ENCODE results near the gene JAKMIP2. TPM values are rescaled to one million over a fixed set of nuclear protein-coding genes. Genes with fewer than 3 reads are reported as not detected.

Gene JAKMIP2
- total RNA-seq, 1 experiment from 2014 or later = 6.4 TPM

GRCh38 chr5:147690595-147690994, 91.9 kb downstream of the JAKMIP2 start:
- no peaks in the 10 kb centered on the region for H3K9me3 Mint-ChIP-seq
- peaks cover 0 to 4% (median 3%) of the 10 kb centered on the region in 3 experiments; a peak in 2 of 7 replicates for H3K36me3 Mint-ChIP-seq (ENCODE audit: insufficient read depth in 1 of 3, low read depth in 3 of 3)
- Histone ChIP-seq H3K27me3 (ENCODE audit: insufficient read depth, low read length) (no peaks in the 10 kb centered on the region), H2AK5ac (ENCODE audit: insufficient read length, low read length) (no peak overlapping the region), H4K91ac (ENCODE audit: insufficient read length, low read depth, low read length) (no peak overlapping the region), H2BK12ac (ENCODE audit: insufficient read length, low read depth, low read length) (no peak overlapping the region), H2AFZ (ENCODE audit: low read length) (no peak overlapping the region), H3K4ac (ENCODE audit: low read depth, low read length) (no peak overlapping the region), H3T11ph (ENCODE audit: low read length) (no peak overlapping the region), H2BK15ac (ENCODE audit: low read depth, low read length) (no peak overlapping the region), H4K8ac (replicated peaks; ENCODE audit: insufficient read length, low read depth, low read length) (no peak overlapping the region), H2BK20ac (ENCODE audit: low read depth, low read length, poor library complexity, severe bottlenecking) (no peak overlapping the region), H3K79me2 (ENCODE audit: insufficient read depth, low read length) (no peaks in the 10 kb centered on the region), H4K20me1 (ENCODE audit: control insufficient read depth, insufficient read depth, insufficient read length) (no peaks in the 10 kb centered on the region), H3K14ac (ENCODE audit: insufficient read depth, low read length) (no peak overlapping the region), H3K27ac (ENCODE audit: insufficient read length, low read depth, low read length) (no peak overlapping the region), H3K4me1 (ENCODE audit: insufficient read depth, low read length) (no peaks in the 10 kb centered on the region), H3K23me2 (ENCODE audit: insufficient read length, low read depth, low read length, poor library complexity, severe bottlenecking) (no peaks in the 10 kb centered on the region), H3K9me3 (ENCODE audit: control insufficient read depth, low read depth, low read length) (no peaks in the 10 kb centered on the region), H3K4me2 (ENCODE audit: insufficient read depth, insufficient read length, low read length) (no peak overlapping the region), H2BK5ac (ENCODE audit: insufficient read length, low read length) (no peak overlapping the region), H4K5ac (ENCODE audit: insufficient read length, low read depth, low read length) (no peak overlapping the region), H3K9ac (ENCODE audit: extremely low read depth, insufficient read length, low read length) (no peak overlapping the region), H3K56ac (ENCODE audit: insufficient read length, low read depth, low read length) (no peak overlapping the region), H3K79me1 (ENCODE audit: insufficient read depth, low read depth, low read length, poor library complexity, severe bottlenecking) (no peaks in the 10 kb centered on the region), H3K23ac (ENCODE audit: insufficient read length, low read depth, low read length) (no peak overlapping the region), H2BK120ac (ENCODE audit: low read depth, low read length, poor library complexity, severe bottlenecking) (no peak overlapping the region), H3K18ac (ENCODE audit: insufficient read length, low read depth, low read length) (no peak overlapping the region)
- TF ChIP-seq CTCF (conservative IDR thresholded peaks at IDR 0.05) = peak; percentile 66
- WGBS (ENCODE audit: extremely low coverage, insufficient read length, low lambda C conversion rate) = no CpG with 5 or more reads among the region's 2 CpGs
- H3K27me3 Mint-ChIP-seq (ENCODE audit: low read depth) = no peaks in the 10 kb centered on the region
- H3K4me3 Mint-ChIP-seq = no peak overlapping the region
- peak; percentile 60 for DNase-seq
- H3K4me1 Mint-ChIP-seq = peaks cover 11 to 23% of the 10 kb centered on the region in 2 experiments
- no peak overlapping the region; a peak in 1 of 7 replicates for H3K27ac Mint-ChIP-seq
